Urothelium cell line (cell line): ENCODE data around the gene TRAPPC12.
"Not testable (repeated sequence)": the region's sequence is repeated elsewhere in the genome, so short reads cannot be mapped to it uniquely, and the experiment has no call there.

ENCODE experiments used
- DNase-seq: peaks from one replicate; pipeline ENCODE4 v3.0.0; 2011; ENCODE audit warnings: low spot score, mixed read lengths
- FAIRE-seq: peaks from 2 replicates; lab custom pipeline; 2011; peaks lifted over from hg19 to GRCh38; lab: Jason Lieb, UNC

The TRAPPC12 gene

DNA sequence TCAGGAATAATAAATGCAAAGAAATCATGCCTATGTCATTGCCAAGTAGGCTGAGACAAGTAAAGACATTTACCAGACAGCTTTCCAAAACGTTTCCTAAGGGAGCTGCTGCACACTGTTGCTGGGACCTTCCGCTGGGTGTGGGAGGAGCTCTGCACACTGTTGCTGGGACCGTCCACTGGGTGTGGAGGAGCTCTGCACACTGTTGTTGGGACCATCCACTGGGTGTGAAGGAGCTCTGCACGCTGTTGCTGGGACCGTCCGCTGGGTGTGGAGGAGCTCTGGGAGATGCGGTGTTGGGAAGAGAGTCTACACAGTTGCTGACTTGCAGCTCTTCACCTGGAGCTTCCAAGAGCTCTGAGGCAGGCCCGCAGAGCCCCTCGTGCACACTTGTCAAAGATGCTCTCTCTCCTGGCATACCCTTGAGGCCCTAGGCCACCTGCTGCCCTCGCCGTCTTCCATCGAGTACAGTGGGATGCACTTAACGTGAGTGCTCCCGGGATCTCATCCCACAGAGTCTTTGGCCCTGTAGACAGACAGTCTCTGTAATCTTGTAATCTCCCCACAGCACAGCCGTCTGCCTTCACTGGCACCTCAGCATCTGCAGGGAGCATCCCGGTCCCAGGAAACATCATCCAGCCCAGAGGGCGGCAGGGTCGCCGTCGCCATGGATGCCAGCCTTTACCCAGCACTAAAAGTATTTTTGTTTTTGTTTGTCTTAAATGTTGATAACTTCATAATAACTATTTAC is 51.4 kb downstream of the TRAPPC12 start:
- no peak for FAIRE-seq

DNA sequence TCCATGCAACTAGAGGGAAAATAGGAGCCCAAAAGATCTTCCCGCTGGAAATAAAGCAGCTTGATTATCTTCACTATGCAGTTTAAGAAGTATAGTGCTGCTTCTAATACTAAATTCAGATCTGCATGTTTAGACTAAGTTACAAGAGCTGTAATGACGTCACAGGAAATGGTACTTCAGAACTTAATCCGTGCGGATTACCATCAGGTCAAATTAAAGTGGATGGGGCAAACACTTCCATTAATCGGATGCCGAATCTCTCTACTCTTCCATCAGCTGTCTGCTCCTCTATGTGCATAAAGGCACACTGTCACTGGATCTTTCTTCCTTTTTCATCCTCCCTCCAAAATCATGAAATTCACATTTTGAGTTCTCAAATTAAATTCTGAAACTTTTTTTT is 52.6 kb downstream of the TRAPPC12 start:
- FAIRE-seq, result no peak
- DNase-seq, result no peak

More for the DNA sequence above, 51.4 kb downstream of the TRAPPC12 start:
- no peak for DNase-seq

DNA sequence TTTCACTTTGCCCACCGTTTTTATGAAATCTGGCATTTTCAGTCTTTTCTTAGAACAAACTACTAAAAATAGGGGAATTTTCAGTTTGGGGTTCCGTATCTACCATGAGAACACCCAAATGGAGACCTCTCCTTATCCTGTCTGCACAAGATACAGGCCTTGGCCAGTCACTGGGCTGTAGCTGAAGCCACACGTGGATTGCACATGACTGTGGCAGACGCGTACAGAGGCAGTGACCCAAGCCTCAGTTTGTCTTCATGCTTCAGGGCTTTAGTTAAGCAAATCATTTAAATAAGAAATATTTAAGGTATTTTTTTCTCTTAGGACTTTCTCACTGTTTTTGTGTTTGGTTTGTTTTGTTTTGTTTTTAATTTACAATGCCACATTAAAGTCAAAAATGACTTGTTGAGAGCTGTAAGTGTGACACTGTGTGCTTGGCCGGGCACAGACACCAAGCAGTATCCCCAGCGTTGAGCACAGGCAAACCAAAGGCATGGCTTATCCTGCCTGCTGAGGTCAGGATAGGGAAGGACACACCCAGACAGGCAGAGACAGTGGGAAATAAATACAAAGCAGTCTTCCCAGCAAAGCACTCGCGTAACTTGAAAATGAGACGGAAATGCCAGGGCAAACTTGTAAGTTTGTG is 53.3 kb downstream of the TRAPPC12 start:
- FAIRE-seq, result no peak
- DNase-seq, result no peak

DNA sequence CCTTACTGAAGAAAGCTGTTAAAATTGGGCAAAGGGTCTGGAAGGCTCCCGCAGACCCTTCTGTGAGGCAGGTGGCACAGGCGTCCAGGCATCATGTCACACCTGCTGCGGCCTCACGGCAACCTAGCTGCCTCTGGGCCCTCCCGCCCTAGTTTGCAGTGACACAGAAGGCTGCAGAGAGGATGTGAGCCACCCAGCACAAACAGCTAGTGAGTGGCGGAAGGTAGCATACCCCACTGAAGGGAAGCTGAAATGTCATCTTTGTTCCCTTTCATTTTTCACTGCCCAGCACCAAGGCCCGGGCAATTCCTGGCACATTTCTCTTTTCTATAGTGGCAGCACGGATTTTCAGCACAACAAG is 53.8 kb downstream of the TRAPPC12 start:
- no peak for DNase-seq
- FAIRE-seq, result no peak

DNA sequence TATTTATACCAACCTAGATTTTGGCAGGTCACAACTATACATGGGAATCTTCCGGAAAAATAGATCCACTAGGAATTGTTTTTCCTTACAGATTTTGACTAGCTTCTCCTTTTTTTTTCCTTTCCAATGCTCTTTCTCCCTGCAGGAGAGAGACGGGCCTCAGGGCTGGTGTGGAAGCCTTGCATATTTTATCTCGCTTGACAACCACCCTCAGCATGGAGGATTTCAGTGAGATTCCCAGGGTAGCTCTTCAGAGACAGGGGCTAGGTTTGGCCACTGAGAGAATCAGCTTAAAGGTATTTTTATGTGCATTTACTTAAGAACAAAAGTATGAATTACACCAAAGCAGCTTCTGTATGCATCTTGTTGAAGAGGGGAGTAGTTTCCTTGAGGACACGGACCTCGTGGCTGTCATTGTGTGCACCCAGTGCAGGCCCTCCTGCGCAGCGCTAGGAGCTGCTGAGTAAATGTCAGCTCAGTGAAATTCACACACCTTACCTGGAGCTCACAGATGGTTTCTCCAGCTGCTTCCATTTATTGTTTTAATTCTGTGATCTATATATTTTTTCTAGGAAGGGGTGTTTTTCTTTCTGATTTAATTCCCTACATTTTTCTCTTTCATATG is 54.4 kb downstream of the TRAPPC12 start:
- no peak for FAIRE-seq
- no peak for DNase-seq

DNA sequence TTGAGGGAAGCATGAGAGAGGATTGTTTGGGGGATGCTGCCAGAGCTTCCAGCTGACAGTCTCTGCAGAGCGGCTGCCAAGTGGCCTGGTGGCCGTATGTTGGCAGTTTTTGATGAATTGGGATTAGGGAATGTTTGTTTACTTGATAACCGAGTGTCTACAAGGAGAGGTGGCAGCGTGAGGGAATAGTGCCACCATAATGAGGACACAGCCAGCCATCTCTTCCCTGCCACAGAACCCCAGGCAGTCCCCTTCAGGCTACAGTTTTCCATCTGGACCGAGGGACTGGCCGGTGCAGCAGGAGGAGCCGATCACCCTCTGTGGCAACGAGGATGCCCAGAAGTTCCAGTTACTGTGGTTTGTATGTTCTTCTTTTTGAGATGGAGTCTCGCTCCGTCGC is 55.2 kb downstream of the TRAPPC12 start:
- no peak for FAIRE-seq
- DNase-seq, result no peak

DNA sequence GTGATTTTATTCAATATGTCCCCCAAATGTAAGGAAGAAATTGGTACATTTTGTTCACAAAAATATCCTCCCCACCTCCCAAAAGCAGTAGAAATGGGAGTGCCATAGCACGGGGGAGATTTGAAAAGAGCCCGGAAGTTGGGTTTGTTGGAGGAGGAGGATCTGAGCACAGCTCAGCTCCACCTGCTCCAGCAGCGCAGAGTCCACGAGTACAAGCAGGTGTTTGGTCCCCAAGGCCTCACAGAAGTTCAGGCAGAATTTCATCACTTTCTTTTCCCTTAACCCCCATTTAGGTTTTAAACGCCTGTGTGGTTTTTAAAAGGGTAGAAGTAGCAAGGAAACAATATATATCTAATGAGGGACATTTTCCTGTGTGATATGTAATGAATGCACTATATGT is 56.0 kb downstream of the TRAPPC12 start:
- DNase-seq (no peak), FAIRE-seq (no peak)

DNA sequence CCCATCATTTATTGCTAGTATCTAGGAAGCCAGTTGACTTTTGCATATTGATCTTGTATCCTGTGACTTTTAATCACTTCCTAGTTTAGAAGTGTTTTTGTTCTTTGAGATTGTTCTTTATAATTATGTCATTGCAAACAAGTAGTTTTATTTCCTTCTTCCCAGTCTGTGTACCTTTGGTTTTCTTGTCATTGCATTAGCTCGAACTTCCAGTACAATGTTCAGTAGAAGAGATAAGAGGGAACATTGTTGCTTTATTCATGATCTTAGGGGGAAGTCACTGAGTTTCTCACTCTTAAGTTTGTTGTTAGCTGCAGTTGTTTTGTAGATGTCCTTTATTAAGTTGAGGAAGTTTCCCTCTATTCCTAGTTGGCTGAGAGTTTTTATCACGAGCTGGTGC is 61.0 kb downstream of the TRAPPC12 start:
- FAIRE-seq, result no peak
- DNase-seq, result no peak

DNA sequence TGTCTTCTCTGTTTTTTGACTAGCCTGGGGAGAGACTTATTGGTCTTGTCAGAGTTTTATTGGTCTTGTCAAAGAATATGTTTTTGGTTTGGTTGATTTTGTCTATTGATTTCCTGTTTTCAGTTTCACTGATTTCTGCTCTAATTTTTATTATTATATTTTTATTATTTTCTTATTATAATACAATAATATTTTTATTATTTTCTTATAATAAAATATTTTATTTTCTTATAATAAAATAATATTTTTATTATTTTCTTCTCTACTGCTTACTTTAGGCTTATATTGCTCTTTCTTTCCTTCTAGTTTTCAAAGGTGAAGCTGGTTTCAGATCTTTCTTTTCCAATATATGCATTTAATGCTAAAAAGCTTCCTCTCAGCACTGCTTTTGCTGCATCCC is 62.0 kb downstream of the TRAPPC12 start:
- DNase-seq (no peak), FAIRE-seq (no peak)

DNA sequence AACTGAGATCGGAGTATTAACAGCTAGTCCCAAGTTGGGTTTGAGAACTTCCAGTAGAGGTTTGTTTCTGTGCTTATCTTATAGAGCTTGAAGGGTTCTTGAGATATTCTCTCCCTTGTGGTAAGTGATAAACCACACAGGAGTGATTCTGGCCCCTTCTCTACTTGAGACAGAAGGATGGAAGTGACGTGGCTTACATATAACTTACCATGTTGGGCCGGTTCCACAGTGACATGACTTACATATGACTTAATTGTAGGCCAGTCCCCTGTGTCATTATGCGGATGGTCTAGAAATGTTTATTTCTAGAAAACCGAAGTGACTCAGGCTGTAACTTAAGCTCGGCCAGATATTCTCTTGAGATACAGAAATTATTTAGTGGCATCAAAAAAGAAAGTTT is 62.7 kb downstream of the TRAPPC12 start:
- DNase-seq (no peak), FAIRE-seq (no peak)

DNA sequence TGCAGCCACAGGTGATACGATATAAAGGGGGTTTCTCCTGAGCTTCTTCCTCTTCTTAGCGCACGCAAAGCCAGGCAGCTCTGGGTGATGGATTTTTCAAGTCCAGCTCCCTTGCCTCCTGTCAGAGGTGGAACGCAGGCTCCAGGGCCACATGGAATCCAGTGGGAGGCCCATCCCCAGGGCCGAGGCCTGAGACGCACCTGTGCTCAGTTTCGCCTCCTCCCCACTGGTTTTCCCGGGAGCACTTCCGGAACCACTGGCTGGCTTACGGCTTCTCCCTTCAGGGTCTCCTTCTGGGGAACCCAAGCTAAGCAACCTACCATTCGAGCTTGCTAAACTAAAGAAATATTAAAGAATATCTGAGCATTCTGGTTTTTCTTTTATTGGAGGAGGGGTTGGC is 63.6 kb downstream of the TRAPPC12 start:
- no peak for DNase-seq
- no peak for FAIRE-seq

DNA sequence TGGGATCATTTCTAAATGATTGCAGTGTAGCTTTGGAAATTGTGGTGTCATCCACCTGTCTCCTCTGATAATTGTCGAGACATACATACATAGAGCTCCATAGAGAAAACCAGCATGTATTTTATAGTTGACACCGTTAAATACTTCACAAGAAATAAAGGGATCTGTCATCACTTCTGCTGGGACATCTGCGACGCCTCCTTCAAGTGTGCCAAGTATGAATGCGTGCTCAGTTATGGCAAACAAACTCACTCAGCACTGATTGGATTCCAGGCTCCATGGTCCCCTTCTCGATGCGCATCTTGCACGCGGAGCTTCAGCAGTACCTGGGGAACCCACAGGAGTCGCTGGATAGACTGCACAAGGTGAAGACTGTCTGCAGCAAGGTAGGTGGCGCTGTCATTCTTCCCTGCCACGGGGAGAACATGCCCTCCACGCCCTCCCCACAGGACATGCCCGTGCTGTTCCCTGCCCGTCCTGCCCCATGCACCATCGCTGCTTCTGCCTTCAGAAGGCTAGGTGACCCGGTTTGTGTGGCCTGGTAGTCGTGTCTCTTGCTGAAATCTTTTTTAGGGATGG is 64.1 kb downstream of the TRAPPC12 start:
- FAIRE-seq, result no peak

DNA sequence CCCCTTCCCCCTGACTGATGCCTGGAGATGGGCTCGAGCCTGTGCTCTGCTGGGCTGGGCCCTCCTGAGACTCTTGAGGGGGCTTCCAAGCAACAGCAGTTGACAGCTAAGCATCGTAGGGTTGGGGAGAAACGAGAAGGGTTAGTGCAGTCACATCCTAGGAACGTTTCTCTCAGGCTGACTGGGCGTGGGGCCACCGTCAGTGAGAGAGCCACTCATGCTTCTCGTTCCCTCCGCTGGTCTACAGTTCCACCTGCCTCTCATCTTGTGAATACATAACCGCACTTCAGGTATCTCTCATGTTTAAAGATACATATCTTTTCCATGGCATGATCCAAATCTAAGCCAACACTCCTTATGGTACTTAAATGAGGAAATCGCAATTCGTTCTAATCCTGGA is 66.4 kb downstream of the TRAPPC12 start:
- DNase-seq (no peak), FAIRE-seq (no peak)

More for the DNA sequence above, 64.1 kb downstream of the TRAPPC12 start:
- DNase-seq, result no peak

DNA sequence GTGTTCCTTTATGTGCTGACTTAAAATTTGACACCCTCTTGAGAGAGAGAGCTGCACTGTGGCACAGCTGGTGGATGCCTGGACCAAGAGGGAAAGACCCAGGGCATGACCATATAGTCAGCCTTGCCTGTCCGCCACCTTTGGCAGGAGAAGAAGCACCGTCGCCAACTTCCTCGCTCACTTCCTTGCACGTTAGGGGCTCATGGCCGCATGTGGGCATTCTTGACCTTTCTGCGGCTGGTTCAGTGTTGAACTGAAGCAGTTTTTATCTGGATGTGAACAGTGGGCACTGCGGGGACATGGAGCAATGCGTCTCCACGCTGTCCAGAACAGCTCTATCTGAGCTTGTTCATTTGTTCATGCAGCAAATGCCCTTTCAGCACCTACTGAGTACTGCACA is 66.9 kb downstream of the TRAPPC12 start:
- DNase-seq (no peak), FAIRE-seq (no peak)

DNA sequence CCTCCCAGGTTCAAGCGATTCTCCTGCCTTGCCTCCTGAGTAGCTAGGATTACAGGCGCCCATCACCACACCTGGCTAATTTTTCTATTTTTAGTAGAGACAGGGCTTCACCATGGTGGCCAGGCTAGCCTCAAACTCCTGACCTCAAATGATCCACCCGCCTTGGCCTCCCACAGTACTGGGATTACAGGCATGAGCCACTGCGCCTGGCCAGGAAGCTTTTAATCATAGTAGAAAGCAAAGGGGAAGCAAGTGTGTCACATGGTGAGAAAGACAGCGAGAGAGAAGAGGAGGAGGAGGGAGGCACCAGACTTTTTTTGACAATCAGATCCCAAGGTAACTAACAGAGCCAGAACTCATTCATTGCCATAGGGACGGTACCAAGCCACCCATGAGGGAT is 67.7 kb downstream of the TRAPPC12 start:
- not testable (repeated sequence) for DNase-seq, FAIRE-seq

DNA sequence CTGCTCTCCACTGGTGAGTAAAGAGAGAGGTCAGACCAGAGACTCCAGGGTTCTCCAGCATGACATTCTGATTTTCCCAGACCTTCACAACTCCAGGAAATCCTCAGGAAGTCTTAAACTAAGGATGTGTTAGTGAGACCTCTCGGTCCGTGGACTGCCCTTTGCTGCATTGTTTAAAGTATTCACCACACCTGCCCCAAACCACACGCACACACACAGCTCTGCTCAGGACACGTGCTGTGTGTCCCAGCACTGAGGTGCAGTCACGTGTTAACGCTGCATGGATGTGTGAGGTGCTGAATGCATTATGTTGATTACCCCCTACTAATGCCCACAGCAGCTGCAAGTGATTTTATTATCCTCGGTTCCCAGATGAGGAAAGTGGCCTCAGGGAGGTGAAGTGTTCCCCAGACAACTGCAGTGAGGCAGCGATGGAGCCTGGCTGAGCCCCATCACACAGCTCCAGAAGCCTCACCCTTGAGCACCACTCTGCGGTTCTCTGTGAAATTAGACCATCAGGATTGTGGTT is 68.4 kb downstream of the TRAPPC12 start:
- FAIRE-seq, result no peak
- DNase-seq, result no peak

DNA sequence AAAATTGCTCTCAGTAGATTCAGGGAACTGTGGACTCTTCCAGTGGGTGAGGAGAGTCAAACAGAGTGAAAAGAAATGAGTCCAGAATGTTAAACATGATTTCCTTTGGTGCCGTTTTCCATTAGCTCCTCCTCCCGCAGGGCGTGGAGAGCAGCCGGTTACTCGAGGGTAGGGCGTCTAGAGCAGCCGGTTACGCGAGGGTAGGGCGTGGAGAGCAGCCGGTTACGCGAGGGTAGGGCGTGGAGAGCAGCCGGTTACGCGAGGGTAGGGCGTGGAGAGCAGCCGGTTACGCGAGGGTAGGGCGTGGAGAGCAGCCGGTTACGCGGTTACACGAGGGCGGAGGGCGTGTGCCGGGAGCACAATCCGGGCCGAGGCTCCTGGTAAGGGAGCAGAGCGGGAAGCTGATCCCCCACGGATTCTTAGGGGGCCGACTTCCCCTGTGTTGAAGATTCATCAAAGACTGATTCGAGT is 69.0 kb downstream of the TRAPPC12 start:
- DNase-seq, FAIRE-seq: not testable (repeated sequence)

DNA sequence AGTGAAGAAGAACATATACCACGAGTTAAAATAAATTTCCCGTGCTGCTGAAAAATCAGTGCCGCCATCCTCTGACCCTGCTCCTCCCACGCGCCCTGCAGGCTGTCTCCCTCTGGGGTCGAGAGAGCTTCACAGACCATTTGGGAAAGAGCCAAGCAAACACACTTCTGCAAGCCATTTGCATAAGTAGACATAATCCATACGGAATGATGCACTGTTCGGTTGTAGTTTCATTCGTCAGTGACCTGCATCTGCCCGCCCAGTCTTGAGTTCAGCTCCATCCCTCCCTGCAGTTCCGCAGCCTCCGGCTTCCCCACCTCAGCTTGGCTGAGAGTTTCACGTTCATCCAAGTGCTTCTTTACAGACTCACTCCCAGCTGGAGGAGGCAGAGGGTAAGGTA is 69.6 kb downstream of the TRAPPC12 start:
- DNase-seq, result no peak
- no peak for FAIRE-seq

DNA sequence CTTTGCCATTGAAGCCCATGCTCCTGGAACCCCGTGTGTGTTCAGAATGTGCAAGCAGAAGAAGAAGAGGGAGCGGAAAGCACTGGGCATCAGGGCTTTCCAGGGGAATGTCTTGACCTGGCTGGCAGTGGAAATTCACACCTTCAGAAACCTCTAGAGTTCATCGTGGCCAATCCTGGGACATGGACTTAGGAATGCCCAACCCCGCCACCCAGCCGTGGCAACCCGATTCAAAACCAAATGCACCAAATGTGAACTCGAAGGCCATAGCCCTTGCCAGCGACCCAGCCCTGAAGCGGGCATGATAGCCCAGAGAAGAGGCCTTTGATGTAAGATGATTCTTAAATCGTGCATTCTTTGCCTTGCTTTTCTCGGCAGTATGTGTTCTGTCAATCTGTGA is 70.4 kb downstream of the TRAPPC12 start:
- DNase-seq (no peak), FAIRE-seq (no peak)

DNA sequence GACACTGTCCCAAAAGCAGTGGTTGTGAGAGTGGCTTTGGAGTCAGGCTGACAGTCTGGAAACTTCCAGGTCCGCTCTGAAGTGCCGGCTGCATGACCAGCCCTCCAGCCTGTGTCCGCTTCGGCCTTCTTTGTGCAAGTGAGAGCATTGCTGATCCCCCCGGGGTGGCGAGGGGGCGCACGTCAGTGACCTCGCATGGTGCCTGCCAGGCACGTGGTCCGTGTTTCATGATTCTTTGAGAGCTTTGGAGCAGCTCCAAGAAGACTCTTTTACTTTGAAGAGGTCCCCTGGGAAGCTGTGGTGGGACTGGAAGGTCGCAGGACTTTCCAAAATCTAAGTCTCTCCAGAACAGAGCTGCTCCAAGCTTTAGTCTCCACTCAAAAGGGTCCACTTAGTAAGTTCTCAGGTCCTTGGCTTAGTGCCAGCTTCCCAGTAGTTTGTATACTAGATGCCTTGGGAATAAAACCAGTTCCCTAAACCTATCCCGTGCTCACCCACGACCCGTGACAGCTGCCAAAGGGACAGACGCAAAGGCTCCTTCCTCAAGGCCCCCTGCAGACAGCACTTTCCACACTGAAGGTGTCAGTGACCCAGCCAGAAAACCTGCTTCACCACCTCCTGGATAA is 71.0 kb downstream of the TRAPPC12 start:
- no peak for FAIRE-seq
- no peak for DNase-seq

DNA sequence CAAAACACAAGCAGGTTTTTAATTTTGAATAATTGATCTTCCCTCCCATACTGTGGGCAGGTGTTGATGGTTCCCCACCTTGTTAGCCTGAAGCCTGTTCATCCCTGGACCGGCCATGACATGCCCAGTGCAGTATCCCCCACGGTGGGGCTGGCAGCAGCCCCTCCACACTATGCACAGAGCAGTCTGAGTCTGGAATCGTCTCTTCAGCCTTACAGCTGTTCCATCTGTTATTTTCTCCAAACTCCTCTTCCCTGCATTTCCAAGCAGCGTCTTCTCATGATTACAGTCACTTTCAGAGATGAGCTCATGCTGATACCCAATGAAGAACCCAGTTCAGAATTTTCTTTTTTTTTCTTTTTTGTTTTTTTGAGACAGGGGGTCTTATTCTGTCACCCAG is 71.7 kb downstream of the TRAPPC12 start:
- no peak for FAIRE-seq
- no peak for DNase-seq
